Thoracic aorta (tissue), 2 donors: ENCODE results near the gene LAMB1. TPM values are rescaled to one million over a fixed set of nuclear protein-coding genes. Genes with fewer than 3 reads are reported as not detected.
"Not testable (repeated sequence)": the region's sequence is repeated elsewhere in the genome, so short reads cannot be mapped to it uniquely, and the experiment has no call there.

Source experiments
- ATAC-seq: fragments of 150-250 bp; one replicate; pipeline ENCODE4 v1.8.0; 2017; ENCODE audit warnings: low read depth; ENCODE audit not compliant: insufficient number of reproducible peaks, low FRiP score
- DNase-seq: peaks from one replicate; pipeline ENCODE4 v3.0.0-alpha.2; 2020; ENCODE audit warnings: low spot score
- H3K27ac ChIP-seq, 2 donors: fragments of 200-600 bp; sonication (generic); 1 replicate in 1 of 2; 2 replicates in 1 of 2; pipeline ENCODE4 v1.5.1; 2016; ENCODE audit warnings: mild to moderate bottlenecking in 2 of 2, moderate library complexity in 2 of 2
- H3K27me3 ChIP-seq: fragments of 200-600 bp; sonication (generic); replicated peaks from 2 replicates; pipeline ENCODE4 v1.6.0; 2016; ENCODE audit warnings: mild to moderate bottlenecking; ENCODE audit not compliant: insufficient read depth
- H3K36me3 ChIP-seq: fragments of 200-600 bp; sonication (generic); one replicate; pipeline ENCODE4 v1.5.1; 2016
- H3K4me1 ChIP-seq, 2 donors: fragments of 200-600 bp; sonication (generic); 1 replicate in 1 of 2; 2 replicates in 1 of 2; pipeline versions ENCODE4 v1.5.1 to v1.6.0; 2016; ENCODE audit warnings: low read depth in 2 of 2, mild to moderate bottlenecking in 1 of 2; ENCODE audit not compliant: control insufficient read depth in 1 of 2
- H3K4me3 ChIP-seq: fragments of 200-600 bp; sonication (generic); 2 replicates; pipeline ENCODE4 v1.5.1; 2016; ENCODE audit warnings: mild to moderate bottlenecking
- H3K9me3 ChIP-seq: fragments of 200-600 bp; sonication (generic); 2 replicates; pipeline ENCODE4 v1.5.1; 2016
- CTCF ChIP-seq: fragments of 200-600 bp; sonication (generic); IDR thresholded peaks from one replicate; pipeline ENCODE4 v1.5.1; 2019; ENCODE audit warnings: antibody characterized with exemption
- total RNA-seq, 2 donors: library from RNA; depleted of rRNA; stranded (reverse); fragments of >200 nt; gene quantifications; one replicate each; pipeline versions ENCODE4 v1.1.0 to v1.2.3, GENCODE V29; 2016

Gene LAMB1
- total RNA-seq, 2 donors from 2014 or later: 144 to 296 TPM

- H3K4me3 ChIP-seq: no peak overlapping the region
- no peaks in the 10 kb centered on the region for H3K27me3 ChIP-seq
- peak overlapping the region in 1 of 2 donors; percentile 62 for H3K27ac ChIP-seq
- TF ChIP-seq CTCF: no peak
- DNase-seq: no peak
- peaks cover 13% of the 10 kb centered on the region for H3K36me3 ChIP-seq
- H3K9me3 ChIP-seq: no peaks in the 10 kb centered on the region
- no peak for ATAC-seq
- peaks cover 21 to 38% of the 10 kb centered on the region in 2 donors for H3K4me1 ChIP-seq
Measured at GRCh38 chr7:107959527-107959898, 43.4 kb downstream of the LAMB1 start.

GRCh38 chr7:107958764-107959526 lies 44.0 kb downstream of the LAMB1 start:
- no peak for TF ChIP-seq CTCF
- H3K4me3 ChIP-seq: no peak overlapping the region
- ATAC-seq (peak; percentile 90), DNase-seq (no peak)
- H3K4me1 ChIP-seq: peaks cover 21 to 38% of the 10 kb centered on the region in 2 donors
- H3K36me3 ChIP-seq: peaks cover 13% of the 10 kb centered on the region
- H3K27me3 ChIP-seq: no peaks in the 10 kb centered on the region
- peak overlapping the region in 1 of 2 donors; percentile 62 for H3K27ac ChIP-seq
- H3K9me3 ChIP-seq: no peaks in the 10 kb centered on the region

GRCh38 chr7:107957436-107957835 lies 45.5 kb downstream of the LAMB1 start:
- H3K9me3 ChIP-seq: no peaks in the 10 kb centered on the region
- DNase-seq (no peak), ATAC-seq (no peak)
- TF ChIP-seq CTCF: no peak
- H3K27me3 ChIP-seq: no peaks in the 10 kb centered on the region
- peaks cover 21 to 44% of the 10 kb centered on the region in 2 donors for H3K4me1 ChIP-seq
- no peak overlapping the region for H3K4me3 ChIP-seq
- peaks cover 7% of the 10 kb centered on the region for H3K36me3 ChIP-seq
- H3K27ac ChIP-seq: peak overlapping the region in 1 of 2 donors; percentile 62

- not testable (repeated sequence) for ATAC-seq, DNase-seq, H3K27me3 ChIP-seq, H3K4me3 ChIP-seq, H3K9me3 ChIP-seq, H3K36me3 ChIP-seq
- H3K27ac ChIP-seq: peak overlapping the region in 1 of 2 donors; percentile 62
- peaks cover 21 to 49% of the 10 kb centered on the region in 2 donors for H3K4me1 ChIP-seq
Measured at GRCh38 chr7:107956950-107957349, 46.0 kb downstream of the LAMB1 start.

- H3K4me1 ChIP-seq: peaks cover 21 to 53% of the 10 kb centered on the region in 2 donors
- H3K27me3 ChIP-seq: no peaks in the 10 kb centered on the region
- DNase-seq (no peak), ATAC-seq (no peak)
- H3K9me3 ChIP-seq: no peaks in the 10 kb centered on the region
- no peak overlapping the region for H3K4me3 ChIP-seq
- H3K36me3 ChIP-seq: peaks cover 11% of the 10 kb centered on the region
- TF ChIP-seq CTCF: no peak
- H3K27ac ChIP-seq: no peak overlapping the region
Measured at GRCh38 chr7:107955394-107955793, 47.6 kb downstream of the LAMB1 start.
